ENCODE data around the gene RPS6KB1.

Gene RPS6KB1

DNA sequence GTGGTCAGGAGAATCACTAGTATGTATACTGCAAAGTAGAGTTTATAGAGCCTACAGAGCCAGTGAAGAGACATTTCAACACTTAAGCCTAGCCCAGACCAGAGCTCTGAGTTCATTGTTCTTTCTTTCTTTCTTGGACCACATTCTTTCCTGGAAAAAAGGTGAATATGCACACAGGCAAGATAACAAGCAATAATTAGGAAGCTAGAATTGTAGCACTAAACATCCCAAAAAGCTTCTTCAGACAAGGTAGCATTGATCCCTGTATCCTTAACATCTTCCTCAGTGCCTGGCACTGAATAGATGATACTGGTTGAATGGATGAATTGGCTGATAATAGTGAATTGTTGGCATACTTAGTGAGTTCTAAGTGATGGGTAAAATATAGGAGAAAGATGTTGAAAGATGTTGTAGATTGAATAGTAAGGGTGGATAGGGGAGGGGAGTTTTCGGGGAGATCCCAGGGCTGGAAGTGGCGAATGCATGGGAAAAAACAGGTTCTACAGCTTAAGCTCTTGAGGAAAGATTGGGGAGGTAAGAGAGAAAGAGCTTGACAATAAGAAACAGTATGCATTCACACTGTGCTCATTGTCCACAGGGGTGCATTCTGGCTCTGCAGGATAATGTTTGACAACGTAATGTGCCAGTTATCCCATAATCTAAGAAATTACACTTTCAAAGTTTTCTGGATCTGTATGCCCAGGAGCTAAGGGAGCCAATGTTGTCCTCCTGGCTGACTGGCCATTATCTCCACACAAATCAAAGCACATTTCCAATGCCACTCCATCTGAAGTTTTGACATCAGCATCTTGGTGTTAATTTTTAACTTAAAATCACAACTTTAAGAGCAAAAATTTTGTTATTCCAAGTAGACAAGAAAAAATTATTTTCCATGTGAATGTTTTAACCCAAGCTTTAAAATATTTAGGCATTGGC, 35.8 kb upstream of the RPS6KB1 start:
- H3K79me2 ChIP-seq (ENCODE audit: insufficient read depth, low read length) = no peaks in the 10 kb centered on the region
- H3K27me3 ChIP-seq (ENCODE audit: insufficient read depth, low read length) = no peaks in the 10 kb centered on the region
- no peak overlapping the region for H3K4me2 ChIP-seq (ENCODE audit: low read length)
- no peak overlapping the region for H3K9ac ChIP-seq (ENCODE audit: low read length)
- H3K4me3 ChIP-seq (ENCODE audit: low read depth, low read length, poor library complexity, severe bottlenecking) = no peak overlapping the region
- no peak overlapping the region for H2AFZ ChIP-seq (ENCODE audit: low read length)
- TF ChIP-seq, protein P1, sequence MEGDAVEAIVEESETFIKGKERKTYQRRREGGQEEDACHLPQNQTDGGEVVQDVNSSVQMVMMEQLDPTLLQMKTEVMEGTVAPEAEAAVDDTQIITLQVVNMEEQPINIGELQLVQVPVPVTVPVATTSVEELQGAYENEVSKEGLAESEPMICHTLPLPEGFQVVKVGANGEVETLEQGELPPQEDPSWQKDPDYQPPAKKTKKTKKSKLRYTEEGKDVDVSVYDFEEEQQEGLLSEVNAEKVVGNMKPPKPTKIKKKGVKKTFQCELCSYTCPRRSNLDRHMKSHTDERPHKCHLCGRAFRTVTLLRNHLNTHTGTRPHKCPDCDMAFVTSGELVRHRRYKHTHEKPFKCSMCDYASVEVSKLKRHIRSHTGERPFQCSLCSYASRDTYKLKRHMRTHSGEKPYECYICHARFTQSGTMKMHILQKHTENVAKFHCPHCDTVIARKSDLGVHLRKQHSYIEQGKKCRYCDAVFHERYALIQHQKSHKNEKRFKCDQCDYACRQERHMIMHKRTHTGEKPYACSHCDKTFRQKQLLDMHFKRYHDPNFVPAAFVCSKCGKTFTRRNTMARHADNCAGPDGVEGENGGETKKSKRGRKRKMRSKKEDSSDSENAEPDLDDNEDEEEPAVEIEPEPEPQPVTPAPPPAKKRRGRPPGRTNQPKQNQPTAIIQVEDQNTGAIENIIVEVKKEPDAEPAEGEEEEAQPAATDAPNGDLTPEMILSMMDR (IDR thresholded peaks at IDR 0.05; ENCODE audit: low read length) = no peak
- TF ChIP-seq EZH2 (IDR thresholded peaks at IDR 0.05; ENCODE audit: borderline replicate concordance, low read length) = no peak
- H3K4me1 ChIP-seq (ENCODE audit: insufficient read depth, low read length, severe bottlenecking) = peaks cover 24% of the 10 kb centered on the region
- no peak overlapping the region for H3K27ac ChIP-seq (ENCODE audit: low read depth, low read length, poor library complexity, severe bottlenecking)
- H3K9me2 ChIP-seq (ENCODE audit: low read depth, low read length) = no peaks in the 10 kb centered on the region
- H3F3A ChIP-seq (ENCODE audit: insufficient read depth, low read length) = peaks cover 9% of the 10 kb centered on the region; the same call in 1 of the 2 replicates
- peaks cover 12% of the 10 kb centered on the region for H3K36me3 ChIP-seq (ENCODE audit: insufficient read depth, low read length)
- no peaks in the 10 kb centered on the region for H4K20me1 ChIP-seq (ENCODE audit: insufficient read depth, low read length)
- no peaks in the 10 kb centered on the region for H3K9me3 ChIP-seq (ENCODE audit: low read length)

DNA sequence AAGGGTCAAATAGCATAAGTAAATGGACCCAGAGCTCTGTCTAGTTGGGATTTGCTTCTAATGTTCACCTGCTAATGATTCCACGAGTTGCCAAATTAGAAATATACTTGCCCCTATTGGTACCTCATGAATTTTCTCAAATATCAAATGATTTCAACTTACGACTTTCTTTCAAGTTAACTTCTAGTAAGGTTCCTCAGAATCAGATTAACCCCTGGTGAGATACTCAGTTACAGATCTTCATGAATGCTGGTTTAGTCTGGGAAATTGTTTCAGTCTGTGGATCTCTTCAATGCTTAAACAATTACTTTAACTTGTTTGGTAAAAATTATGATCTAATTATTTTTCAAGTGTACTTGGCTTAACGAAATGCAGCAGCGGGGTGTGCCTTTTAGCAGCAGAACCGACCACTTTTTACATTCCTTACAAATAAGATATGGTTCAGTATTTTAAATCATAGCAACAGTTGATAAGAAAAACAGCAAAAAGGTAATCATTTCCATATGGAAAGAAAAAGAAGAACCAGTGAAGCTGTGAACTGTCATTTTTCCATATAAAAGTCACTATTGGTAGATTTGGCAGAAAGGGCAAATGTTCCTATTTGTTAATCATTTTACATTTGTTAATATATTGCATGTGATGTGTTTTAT, 34.6 kb upstream of the RPS6KB1 start:
- Histone ChIP-seq H3K27me3 (ENCODE audit: insufficient read depth, low read length) (no peaks in the 10 kb centered on the region), H3K27ac (ENCODE audit: low read depth, low read length, poor library complexity, severe bottlenecking) (no peak overlapping the region), H4K20me1 (ENCODE audit: insufficient read depth, low read length) (no peaks in the 10 kb centered on the region), H3K9ac (ENCODE audit: low read length) (no peak overlapping the region), H3K4me3 (ENCODE audit: low read depth, low read length, poor library complexity, severe bottlenecking) (no peak overlapping the region), H3K4me2 (ENCODE audit: low read length) (no peak overlapping the region), H3K79me2 (ENCODE audit: insufficient read depth, low read length) (no peaks in the 10 kb centered on the region), H2AFZ (ENCODE audit: low read length) (no peak overlapping the region), H3K36me3 (ENCODE audit: insufficient read depth, low read length) (peaks cover 19% of the 10 kb centered on the region), H3K9me2 (ENCODE audit: low read depth, low read length) (no peaks in the 10 kb centered on the region), H3K9me3 (ENCODE audit: low read length) (no peaks in the 10 kb centered on the region), H3F3A (ENCODE audit: insufficient read depth, low read length) (peaks cover 9% of the 10 kb centered on the region; the same call in 1 of the 2 replicates), H3K4me1 (ENCODE audit: insufficient read depth, low read length, severe bottlenecking) (peaks cover 17% of the 10 kb centered on the region)
- TF ChIP-seq, protein P1 (IDR thresholded peaks at IDR 0.05; ENCODE audit: low read length) = no peak
- TF ChIP-seq EZH2 (IDR thresholded peaks at IDR 0.05; ENCODE audit: borderline replicate concordance, low read length) = no peak

DNA sequence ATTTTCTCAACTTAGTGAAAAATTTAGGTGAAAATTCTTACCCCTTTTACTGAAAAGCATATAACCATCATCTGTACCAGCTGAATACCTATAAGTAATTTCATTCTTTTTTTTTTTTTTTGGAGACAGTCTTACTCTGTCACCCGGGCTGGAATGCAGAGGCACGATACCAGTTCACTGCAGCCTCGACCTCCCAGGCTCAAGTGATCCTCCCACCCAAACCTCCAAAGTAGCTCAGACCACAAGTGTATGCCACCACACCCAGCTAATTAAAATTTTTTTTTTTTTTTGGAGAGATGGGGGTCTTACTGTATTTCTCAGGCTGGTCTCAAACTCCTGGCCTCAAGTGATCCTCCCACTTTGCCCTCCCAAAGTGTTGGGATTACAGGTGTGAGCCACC, 34.0 kb upstream of the RPS6KB1 start:
- peaks cover 25% of the 10 kb centered on the region for H3K36me3 ChIP-seq (ENCODE audit: insufficient read depth, low read length)
- peaks cover 11% of the 10 kb centered on the region for H3K4me1 ChIP-seq (ENCODE audit: insufficient read depth, low read length, severe bottlenecking)
- H3K27ac ChIP-seq (ENCODE audit: low read depth, low read length, poor library complexity, severe bottlenecking) = no peak overlapping the region
- H3K9ac ChIP-seq (ENCODE audit: low read length) = no peak overlapping the region
- no peak overlapping the region for H3K4me2 ChIP-seq (ENCODE audit: low read length)
- H2AFZ ChIP-seq (ENCODE audit: low read length) = no peak overlapping the region
- no peak overlapping the region for H3K4me3 ChIP-seq (ENCODE audit: low read depth, low read length, poor library complexity, severe bottlenecking)
- no peaks in the 10 kb centered on the region for H3K79me2 ChIP-seq (ENCODE audit: insufficient read depth, low read length)
- H4K20me1 ChIP-seq (ENCODE audit: insufficient read depth, low read length) = no peaks in the 10 kb centered on the region
- no peaks in the 10 kb centered on the region for H3K27me3 ChIP-seq (ENCODE audit: insufficient read depth, low read length)
- TF ChIP-seq EZH2 (IDR thresholded peaks at IDR 0.05; ENCODE audit: borderline replicate concordance, low read length) = no peak
- TF ChIP-seq, protein P1 (IDR thresholded peaks at IDR 0.05; ENCODE audit: low read length) = no peak
- no peaks in the 10 kb centered on the region for H3K9me2 ChIP-seq (ENCODE audit: low read depth, low read length)
- no peaks in the 10 kb centered on the region for H3K9me3 ChIP-seq (ENCODE audit: low read length)
- peaks cover 9% of the 10 kb centered on the region; the same call in 1 of the 2 replicates for H3F3A ChIP-seq (ENCODE audit: insufficient read depth, low read length)
